ENCODE data around the gene NSG2.
"Not testable (repeated sequence)": the region's sequence is repeated elsewhere in the genome, so short reads cannot be mapped to it uniquely, and the experiment has no call there.

NSG2 gene

GRCh38 chr5:174045470-174046025, at the start of gene NSG2:
Gene NSG2, plus strand, starts transcription at chr5:174045706. Its CDS starts 1,050 bp downstream, at chr5:174046756.
- no peak for DNase-seq

DNA sequence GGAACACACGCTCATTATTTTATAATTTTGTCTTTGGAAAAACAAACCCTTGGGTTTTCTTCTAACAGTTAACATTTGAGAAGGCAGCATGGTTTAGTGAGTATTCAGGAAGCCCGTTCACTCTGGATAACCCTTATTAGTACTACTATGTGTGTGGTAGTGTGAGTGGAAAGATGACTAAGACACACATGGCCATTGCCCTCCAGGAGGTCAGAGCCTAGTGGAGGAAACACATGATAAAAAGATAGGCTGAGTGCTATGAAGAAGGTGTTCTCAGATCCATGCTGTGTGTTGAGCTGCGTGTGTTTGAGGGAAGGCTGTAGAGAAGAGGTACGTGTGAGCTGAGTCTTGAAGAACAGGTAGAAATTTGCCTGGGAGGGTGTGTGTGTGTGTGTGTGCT, 48.2 kb upstream of the NSG2 start:
- no peak for DNase-seq

- no peak for DNase-seq
Measured at GRCh38 chr5:173998531-173998930, 47.0 kb upstream of the NSG2 start.

- no peak for DNase-seq
Measured at GRCh38 chr5:174000076-174000475, 45.4 kb upstream of the NSG2 start.

DNA sequence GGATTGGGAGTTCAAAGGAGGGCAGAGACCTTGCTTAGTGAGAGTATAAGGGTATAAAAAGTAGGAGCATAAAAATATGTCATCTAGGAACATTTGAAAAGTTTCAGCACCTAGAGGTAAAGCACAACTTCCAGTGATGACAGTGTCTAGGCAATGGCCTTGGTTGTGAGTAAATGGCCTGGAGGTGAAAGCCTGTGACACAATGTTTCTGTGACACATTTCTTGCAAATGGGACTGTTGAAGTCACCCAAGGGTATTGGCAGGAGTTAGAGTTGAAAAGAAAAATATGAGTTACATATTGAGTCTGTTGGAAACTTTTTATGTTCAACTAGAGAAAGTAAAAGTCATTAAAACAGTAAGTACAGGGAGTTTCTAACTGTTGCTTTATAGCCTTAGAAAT, 41.7 kb upstream of the NSG2 start:
- DNase-seq, result no peak

DNA sequence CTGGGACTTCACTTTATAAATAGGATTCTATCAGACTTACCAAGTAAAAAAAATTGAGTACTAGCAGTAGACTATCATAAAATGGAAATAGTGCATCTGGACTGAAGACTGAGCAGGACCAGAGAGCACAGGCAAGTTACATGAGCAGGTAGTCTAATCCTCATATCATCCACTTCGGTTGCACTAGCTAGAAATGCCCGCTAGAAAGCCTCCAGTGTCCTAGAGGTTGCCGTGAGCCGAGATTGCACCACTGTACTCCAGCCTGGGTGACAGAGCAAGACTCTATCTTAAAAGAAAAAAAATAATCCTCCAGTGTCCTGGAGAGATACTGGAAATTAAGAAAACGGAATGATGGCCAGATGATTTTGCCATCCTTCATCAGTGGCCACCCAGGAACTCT, 36.6 kb upstream of the NSG2 start:
- DNase-seq, result no peak

DNA sequence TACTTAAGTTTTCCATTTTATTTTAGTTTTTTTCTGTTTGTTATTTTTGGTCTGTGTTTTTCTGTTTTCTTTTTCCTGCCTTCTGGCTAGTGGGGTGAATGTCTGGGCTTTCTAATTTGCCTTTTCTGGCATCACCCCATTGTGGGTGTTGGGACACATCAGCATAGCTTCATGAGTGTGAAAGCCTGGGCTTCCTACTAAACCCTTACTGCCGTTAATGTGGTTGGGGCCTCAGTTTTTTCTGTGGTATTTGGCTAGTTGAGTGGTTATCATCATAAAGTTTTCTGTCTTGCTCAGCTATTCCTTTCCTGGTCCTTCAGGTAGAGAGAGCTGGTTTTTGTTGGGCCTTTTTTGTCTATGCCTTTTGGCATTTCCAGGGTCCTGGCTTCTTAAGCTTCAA, 35.1 kb upstream of the NSG2 start:
- no peak for DNase-seq

DNA sequence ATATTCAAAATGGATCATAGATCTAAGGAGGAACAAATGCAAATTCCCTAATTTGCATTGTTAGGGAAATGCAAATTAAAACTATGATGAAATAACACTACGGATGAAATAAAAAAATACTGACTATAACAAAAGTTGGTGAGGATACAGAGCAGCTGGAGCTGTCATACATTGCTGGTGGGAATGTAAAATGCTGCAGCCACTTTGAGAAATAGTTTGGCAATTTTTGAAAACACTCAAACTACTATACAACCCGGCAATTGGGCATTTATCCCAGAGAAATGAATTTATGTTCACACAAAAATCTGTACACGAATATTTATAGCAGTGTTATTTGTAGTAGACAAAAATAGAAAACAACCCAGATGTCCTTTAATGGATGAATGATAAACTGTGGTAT, 34.1 kb upstream of the NSG2 start:
- DNase-seq, result no peak

DNA sequence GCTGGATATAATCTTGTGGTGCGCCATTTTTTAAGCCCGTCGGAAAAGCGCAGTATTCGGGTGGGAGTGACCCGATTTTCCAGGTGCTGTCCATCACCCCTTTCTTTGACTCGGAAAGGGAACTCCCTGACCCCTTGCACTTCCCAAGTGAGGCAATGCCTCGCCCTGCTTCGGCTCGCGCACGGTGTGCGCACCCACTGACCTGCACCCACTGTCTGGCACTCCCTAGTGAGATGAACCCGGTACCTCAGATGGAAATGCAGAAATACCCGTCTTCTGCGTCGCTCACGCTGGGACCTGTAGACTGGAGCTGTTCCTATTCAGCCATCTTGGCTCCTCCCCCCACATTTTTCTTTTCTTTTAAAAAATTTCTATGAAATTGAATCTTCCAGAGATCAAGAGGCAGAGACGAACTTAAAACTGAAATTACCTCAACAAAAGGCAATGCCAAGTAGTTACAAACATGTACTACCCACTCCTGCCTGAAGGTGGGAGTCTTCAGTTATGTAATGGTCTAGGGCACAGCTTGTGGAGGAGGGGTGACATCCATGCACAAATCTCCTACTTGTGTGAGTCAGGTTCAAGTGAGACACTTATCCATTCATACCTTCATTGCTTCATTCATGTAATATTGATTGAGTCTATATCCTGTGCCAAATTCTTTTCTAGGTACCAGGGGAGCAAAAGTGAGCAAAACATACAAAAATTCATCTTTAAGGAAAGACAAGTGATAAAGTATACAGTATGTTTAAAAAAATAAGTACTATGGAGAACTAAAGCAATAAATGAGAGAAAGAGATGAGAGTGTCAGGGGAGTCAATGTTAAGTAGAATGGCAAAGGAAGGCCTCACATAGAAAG, 25.2 kb upstream of the NSG2 start:
- not testable (repeated sequence) for DNase-seq

- DNase-seq, result no peak
Measured at GRCh38 chr5:174020928-174021304, 24.6 kb upstream of the NSG2 start.

- no peak for DNase-seq
Measured at GRCh38 chr5:174022384-174023095, 23.0 kb upstream of the NSG2 start.

GRCh38 chr5:174030286-174030685, 15.2 kb upstream of the NSG2 start:
- DNase-seq, result no peak

- DNase-seq, result no peak
Measured at GRCh38 chr5:174044466-174045254, 846 bp upstream of the NSG2 start.

GRCh38 chr5:174046558-174046957, 1.1 kb downstream of the NSG2 start:
- DNase-seq, result no peak

DNA sequence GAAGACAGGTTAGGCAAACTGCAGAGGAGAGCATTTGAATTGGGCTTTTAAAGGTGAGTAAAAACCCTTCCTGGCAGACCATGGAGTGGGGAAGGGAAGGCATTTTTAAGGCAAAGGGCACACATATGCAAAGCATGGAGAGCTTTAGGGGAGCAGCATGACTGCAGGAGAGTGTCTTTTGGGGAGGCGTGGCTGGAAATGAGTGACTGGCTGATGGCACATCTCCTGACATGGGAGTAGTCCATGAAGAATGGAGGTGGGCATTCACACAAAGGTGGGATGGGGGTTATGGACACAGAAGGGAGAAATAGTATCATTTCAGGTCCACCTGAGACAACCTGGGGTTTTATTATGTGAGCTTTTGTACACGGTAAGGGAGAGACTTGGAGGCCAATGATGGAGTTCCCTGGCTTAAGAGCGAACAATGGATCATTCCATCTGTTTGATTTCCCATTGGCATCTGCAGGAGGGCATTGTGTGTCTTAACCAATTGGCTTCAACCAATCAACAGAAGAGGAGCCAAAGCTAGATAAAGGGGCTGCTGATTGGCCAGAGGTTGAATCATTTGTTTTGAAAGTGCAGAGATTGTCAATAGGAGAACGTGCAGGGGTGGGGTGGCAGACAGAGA, 2.1 kb downstream of the NSG2 start:
- no peak for DNase-seq

DNA sequence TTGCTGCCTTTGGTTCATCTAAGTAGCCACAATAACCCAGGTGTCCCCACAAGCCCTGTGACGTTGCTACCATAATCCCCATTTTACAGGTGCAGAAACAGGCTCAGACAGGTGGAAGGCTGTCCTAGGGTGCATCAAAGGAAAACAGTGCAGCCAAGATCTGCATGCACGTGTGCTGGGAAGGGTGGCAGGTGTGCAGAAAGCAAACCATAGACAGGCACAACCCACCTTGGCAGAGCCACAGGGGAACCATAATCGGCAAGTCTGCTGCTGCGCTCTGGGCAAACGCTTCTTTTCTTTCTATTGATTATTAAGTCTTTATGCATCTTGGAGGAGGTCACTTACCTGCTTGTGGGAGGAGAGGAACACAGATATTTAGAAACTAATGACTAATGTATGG, 7.1 kb downstream of the NSG2 start:
- DNase-seq, result no peak

DNA sequence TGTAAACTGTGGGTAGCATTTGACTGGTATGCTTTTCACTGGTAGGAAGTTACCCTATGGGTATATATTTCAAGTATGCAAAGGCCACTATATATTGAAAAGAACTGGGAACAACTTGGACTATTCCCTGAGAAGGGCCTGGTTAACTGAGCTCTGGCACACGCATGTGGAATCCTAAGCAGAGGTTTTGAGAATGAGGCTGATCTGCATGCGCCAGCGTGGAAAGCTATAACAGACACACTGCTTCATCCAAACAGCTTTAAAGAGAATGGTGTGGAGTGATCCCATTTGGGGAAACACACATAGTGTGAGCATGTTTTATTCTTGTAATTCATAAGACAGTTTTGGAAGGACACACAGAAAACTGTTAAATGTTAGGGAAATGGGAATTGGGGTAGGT, 8.4 kb downstream of the NSG2 start:
- DNase-seq, result no peak

DNA sequence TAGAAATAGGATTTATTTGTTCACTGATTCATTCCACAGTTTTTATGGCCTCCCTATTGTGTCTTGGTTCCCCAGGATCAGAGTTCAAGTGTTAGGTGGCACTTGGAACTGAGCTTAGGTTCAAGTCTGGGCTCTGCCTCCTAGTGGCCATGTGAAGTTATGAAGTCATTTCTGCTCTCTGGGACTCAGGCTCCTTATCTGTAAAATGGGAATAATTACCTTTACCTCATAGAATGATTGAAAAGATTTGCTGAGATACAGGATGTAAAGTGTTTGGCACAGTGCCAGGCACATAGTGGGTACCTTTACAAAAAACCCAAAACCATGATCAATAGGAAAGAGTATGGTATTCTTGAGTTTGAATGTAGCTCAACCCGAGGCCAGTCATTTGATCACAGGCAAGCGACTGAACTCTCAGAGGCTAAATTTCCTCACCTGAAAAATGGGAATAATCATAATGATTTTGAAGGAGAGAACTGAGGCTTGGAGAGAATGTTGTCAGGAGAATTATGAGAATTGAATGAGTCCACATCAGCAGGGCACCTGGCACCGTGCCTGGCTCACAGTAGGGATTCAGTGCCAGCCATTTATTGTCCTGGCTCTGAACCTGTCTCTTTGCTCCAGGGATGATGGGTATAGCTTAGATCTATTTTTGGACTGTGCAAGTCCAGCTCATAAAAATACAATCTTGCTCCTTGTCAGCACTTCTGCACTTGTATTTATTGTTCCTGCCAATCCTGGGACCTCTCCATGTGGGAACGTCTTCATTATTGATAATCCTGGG, 10.8 kb downstream of the NSG2 start:
- DNase-seq, result no peak

DNA sequence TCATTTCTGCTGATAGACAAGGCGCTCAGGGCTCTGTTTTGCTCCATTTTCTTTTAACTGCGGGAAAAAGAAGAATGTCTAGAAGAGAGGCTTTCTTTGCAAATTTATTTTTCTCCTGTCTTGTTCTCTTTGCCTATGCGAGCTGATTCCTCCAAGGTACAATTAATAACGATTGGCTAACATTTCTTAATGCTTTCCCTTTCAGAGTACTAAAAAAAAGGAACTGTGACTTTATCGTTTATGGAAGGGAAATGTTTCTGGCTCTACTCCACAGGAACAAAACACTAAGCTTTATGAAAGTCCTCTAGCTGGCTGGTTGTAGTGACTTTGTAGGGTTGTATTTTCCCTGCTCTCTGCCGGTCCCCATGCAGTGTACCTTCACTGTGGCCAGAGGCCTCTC, 11.7 kb downstream of the NSG2 start:
- DNase-seq, result no peak

DNA sequence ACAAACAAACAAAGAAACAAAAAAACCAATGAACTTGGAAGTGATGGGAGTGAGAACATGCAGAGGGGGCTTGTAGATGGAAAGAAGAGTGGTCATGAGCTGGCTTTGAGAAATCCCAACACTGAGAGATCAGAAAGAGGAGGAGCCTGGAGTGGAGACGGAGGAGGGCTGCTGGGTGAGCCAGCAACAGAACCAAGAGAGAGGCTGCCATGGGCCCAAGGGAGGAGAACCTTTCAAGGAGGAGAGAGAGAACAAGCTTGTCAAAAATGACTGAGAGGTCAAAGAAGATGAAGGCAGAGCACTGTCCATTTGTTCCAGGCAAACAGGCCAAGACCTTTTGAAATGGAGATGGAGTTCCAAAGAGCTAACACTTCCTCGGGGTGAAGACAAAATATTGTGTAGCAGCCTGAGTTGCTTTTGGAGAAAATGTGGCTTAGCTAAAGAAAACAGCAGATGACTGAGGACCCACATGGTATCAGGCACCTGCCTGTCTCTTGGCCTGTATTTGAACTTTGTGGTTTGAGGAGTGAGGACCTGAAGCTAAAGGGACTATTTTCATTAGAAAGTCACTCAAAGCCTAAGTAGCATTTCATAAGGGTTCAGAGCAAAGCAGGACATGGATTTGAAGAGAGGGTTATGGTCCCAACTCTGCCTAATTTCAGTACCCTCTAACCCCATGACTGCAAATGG, 13.1 kb downstream of the NSG2 start:
- DNase-seq, result no peak

GRCh38 chr5:174059247-174059646, 13.7 kb downstream of the NSG2 start:
- no peak for DNase-seq

Data from activated naive CD4-positive, alpha-beta T cell treated with anti-CD3 and anti-CD28 coated beads, Interleukin-2, amount 50 U/mL, for 16 hours (primary cell).